T-helper 1 cell treated with Interleukin-12 subunit alpha and Interleukin-12 subunit beta and Interleukin-4 antibody, amounts not matched to agents 30 ng/mL and 1 ng/mL, for 36 hours (primary cell): ENCODE measurements around the gene ARHGAP33. TPM values are rescaled to one million over a fixed set of nuclear protein-coding genes. Genes with fewer than 3 reads are reported as not detected.
"Not testable (repeated sequence)": the region's sequence is repeated elsewhere in the genome, so short reads cannot be mapped to it uniquely, and the experiment has no call there.

Source experiments
- intact Hi-C: fragments of 100-400 bp; cut with micrococcal nuclease; formaldehyde crosslinking; loops from one replicate; pipeline ENCODE4 v1.15.1; 2024
- total RNA-seq: library from RNA; stranded (reverse); gene quantifications from 2 replicates; pipeline ENCODE4 v1.2.3, GENCODE V29; 2022

ARHGAP33 gene
- total RNA-seq, 1 donor from 2014 or later = 43.7 TPM

GRCh38 chr19:35816846-35817245 is 41.5 kb downstream of the ARHGAP33 start:
- intact Hi-C loops = no loop called here

GRCh38 chr19:35818445-35818844 is 43.1 kb downstream of the ARHGAP33 start:
- intact Hi-C loops = no loop called here

- intact Hi-C loops = no loop called here
Measured at GRCh38 chr19:35822579-35822978, 47.2 kb downstream of the ARHGAP33 start.

- intact Hi-C loops = no loop called here
Measured at GRCh38 chr19:35824150-35824549, 48.8 kb downstream of the ARHGAP33 start.

DNA sequence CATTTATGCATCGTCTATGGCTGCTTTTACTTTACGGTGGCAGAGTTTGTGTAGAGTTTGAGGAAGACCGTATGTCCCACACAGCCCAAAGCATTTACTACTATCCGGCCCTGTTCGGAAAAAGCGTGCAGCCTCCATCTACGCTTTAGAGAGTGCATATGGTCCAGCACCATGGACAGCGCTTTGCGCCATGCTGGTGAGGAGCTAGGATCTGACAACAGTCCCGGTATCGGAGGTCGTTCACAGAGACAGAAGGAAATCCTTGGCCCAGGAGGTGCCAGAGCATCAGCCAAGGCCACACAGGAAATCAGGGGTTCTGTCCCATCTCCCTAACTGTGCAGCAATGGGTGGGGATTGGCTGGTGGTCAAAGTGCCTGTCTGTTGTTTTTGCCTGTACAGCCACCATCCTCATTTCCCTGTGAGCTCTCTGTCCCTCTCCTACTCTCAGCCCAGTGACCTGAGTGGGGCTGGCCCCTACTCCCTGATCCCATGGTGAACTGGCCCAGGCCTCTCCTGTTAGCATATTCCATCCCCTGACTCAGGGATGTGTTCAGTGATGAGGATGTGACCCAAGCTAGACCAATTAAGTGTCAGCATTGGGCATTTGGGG is 53.4 kb downstream of the ARHGAP33 start:
- intact Hi-C loops = loop anchor here (1.0 to 2.0 kb wide), 2 partner anchors 52 to 103 kb away; no protein-coding TSS in a partner anchor

GRCh38 chr19:35830986-35831385 is 55.6 kb downstream of the ARHGAP33 start:
- intact Hi-C loops = no loop called here

DNA sequence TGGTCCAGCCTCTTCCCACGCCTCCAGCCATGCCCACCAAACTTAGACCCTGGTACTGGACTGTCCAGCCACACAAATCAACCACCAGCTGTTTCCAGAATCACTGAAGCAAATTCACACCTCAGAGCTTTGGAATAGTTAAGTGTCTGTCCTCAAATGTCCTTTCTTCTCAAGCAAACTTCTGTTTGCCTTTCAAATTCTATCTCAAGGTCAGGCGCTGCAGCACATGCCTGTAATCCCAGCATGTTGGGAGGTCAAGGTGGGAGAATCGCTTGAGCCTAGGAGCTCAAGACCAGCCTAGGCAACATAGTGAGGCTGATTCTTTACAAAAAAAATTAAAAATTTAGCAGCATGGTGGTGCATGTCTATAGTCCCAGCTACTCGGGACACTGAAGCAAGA is 56.7 kb downstream of the ARHGAP33 start:
- intact Hi-C loops = no loop called here

GRCh38 chr19:35833972-35834371 is 58.6 kb downstream of the ARHGAP33 start:
- intact Hi-C loops = no loop called here

- intact Hi-C loops = not testable (repeated sequence)
Measured at GRCh38 chr19:35836096-35836495, 60.7 kb downstream of the ARHGAP33 start.

Other genes with a start within 250 kb of the ARHGAP33 start
- not detected in 2 replicates for gene SBSN, start 247.3 kb upstream of the ARHGAP33 start, total RNA-seq
- gene GAPDHS, start 242.1 kb upstream of the ARHGAP33 start, total RNA-seq = not detected in 2 replicates
- gene TMEM147, start 229.9 kb upstream of the ARHGAP33 start, total RNA-seq = 55.0 and 60.2 TPM in 2 replicates
- gene ATP4A, start 211.9 kb upstream of the ARHGAP33 start, total RNA-seq = not detected in 2 replicates
- gene PMIS2, start 189.4 kb upstream of the ARHGAP33 start, total RNA-seq = not detected in 2 replicates
- gene HAUS5, start 162.8 kb upstream of the ARHGAP33 start, total RNA-seq = 39.7 and 41.3 TPM in 2 replicates
- gene RBM42, start 146.5 kb upstream of the ARHGAP33 start, total RNA-seq = 112 and 114 TPM in 2 replicates
- 0.59 TPM in 1 of 2 replicates, not detected in the other for gene ETV2, start 133.8 kb upstream of the ARHGAP33 start, total RNA-seq
- 450 and 452 TPM in 2 replicates for gene COX6B1, start 127.2 kb upstream of the ARHGAP33 start, total RNA-seq
- 0.27 and 0.56 TPM in 2 replicates for gene UPK1A, start 109.0 kb upstream of the ARHGAP33 start, total RNA-seq
- 54.9 and 59.2 TPM in 2 replicates for gene ZBTB32, start 71.0 kb upstream of the ARHGAP33 start, total RNA-seq
- gene KMT2B, start 57.6 kb upstream of the ARHGAP33 start, total RNA-seq = 64.0 and 72.8 TPM in 2 replicates
- gene IGFLR1, start 33.1 kb upstream of the ARHGAP33 start, total RNA-seq = 88.5 and 88.8 TPM in 2 replicates
- gene U2AF1L4, start 30.1 kb upstream of the ARHGAP33 start, total RNA-seq = 33.7 and 35.2 TPM in 2 replicates
- 55.7 and 63.1 TPM in 2 replicates for gene PSENEN, start 29.9 kb upstream of the ARHGAP33 start, total RNA-seq
- gene LIN37, start 27.0 kb upstream of the ARHGAP33 start, total RNA-seq = 15.0 and 15.5 TPM in 2 replicates
- gene HSPB6, start 18.5 kb upstream of the ARHGAP33 start, total RNA-seq = not detected in 2 replicates
- 51.4 and 55.9 TPM in 2 replicates for gene PROSER3, start 17.4 kb upstream of the ARHGAP33 start, total RNA-seq
- gene PRODH2, start 37.3 kb downstream of the ARHGAP33 start, total RNA-seq = not detected in 2 replicates
- gene NPHS1, start 76.9 kb downstream of the ARHGAP33 start, total RNA-seq = not detected in 2 replicates
- gene KIRREL2, start 81.3 kb downstream of the ARHGAP33 start, total RNA-seq = 3.0 and 3.3 TPM in 2 replicates
- gene APLP1, start 93.0 kb downstream of the ARHGAP33 start, total RNA-seq = 1.7 and 3.6 TPM in 2 replicates
- 54.0 and 63.1 TPM in 2 replicates for gene NFKBID, start 125.0 kb downstream of the ARHGAP33 start, total RNA-seq
- 101 and 108 TPM in 2 replicates for gene HCST, start 127.0 kb downstream of the ARHGAP33 start, total RNA-seq
- not detected in 2 replicates for gene TYROBP, start 132.7 kb downstream of the ARHGAP33 start, total RNA-seq
- 13.1 and 14.7 TPM in 2 replicates for gene LRFN3, start 160.8 kb downstream of the ARHGAP33 start, total RNA-seq
- 16.8 and 17.4 TPM in 2 replicates for gene SDHAF1, start 219.6 kb downstream of the ARHGAP33 start, total RNA-seq
- gene SYNE4, start 233.2 kb downstream of the ARHGAP33 start, total RNA-seq = 2.6 and 2.7 TPM in 2 replicates
- 49.1 and 52.2 TPM in 2 replicates for gene ALKBH6, start 238.6 kb downstream of the ARHGAP33 start, total RNA-seq